Astrocyte (in vitro differentiated cells and primary cell): ENCODE measurements around the gene RICTOR.

Source experiments
- EZH2 ChIP-seq: IDR thresholded peaks from 2 replicates; pipeline ENCODE4 v1.6.1; 2012; ENCODE audit warnings: mild to moderate bottlenecking, low read length, inconsistent platforms; ENCODE audit not compliant: insufficient read depth
- TF ChIP-seq, protein P1 (sequence below): IDR thresholded peaks from 2 replicates; pipeline ENCODE4 v1.5.1; 2011; ENCODE audit warnings: low read depth, mild to moderate bottlenecking, inconsistent platforms, low read length, moderate library complexity; ENCODE audit not compliant: insufficient read depth

DNA sequence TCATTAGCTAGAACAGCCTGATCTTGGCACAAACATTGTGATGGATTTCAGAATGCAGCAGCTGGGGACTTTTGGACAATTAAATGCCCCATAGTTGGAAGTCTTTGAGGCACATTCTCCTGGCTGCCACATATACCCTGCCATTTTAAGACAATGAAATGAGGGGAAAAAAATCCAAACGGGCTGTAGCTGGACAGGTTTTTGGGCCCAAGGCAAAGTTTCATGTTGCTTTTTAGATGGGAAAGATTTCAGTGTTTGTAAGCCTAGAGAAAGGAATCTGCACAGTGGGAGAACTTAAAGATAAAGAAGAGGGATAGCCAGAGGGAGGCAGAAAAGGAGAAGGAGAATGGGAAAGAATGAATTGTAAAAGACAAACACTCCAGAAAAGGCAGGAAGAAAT, 30.0 kb upstream of the RICTOR start:
- TF ChIP-seq EZH2 = no peak
- TF ChIP-seq, protein P1, sequence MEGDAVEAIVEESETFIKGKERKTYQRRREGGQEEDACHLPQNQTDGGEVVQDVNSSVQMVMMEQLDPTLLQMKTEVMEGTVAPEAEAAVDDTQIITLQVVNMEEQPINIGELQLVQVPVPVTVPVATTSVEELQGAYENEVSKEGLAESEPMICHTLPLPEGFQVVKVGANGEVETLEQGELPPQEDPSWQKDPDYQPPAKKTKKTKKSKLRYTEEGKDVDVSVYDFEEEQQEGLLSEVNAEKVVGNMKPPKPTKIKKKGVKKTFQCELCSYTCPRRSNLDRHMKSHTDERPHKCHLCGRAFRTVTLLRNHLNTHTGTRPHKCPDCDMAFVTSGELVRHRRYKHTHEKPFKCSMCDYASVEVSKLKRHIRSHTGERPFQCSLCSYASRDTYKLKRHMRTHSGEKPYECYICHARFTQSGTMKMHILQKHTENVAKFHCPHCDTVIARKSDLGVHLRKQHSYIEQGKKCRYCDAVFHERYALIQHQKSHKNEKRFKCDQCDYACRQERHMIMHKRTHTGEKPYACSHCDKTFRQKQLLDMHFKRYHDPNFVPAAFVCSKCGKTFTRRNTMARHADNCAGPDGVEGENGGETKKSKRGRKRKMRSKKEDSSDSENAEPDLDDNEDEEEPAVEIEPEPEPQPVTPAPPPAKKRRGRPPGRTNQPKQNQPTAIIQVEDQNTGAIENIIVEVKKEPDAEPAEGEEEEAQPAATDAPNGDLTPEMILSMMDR = no peak
